Neural progenitor cell (in vitro differentiated cells): ENCODE results near the gene SLC28A1.

ENCODE experiments used
- EZH2 ChIP-seq: fragments of 200-600 bp; sonication (generic); IDR thresholded peaks from 2 replicates; pipeline ENCODE4 v1.6.1; 2017; ENCODE audit warnings: antibody characterized with exemption, mild to moderate bottlenecking, moderate library complexity
- TF ChIP-seq, protein P1 (sequence below): fragments of 200-600 bp; sonication (generic); IDR thresholded peaks from 2 replicates; pipeline ENCODE4 v1.5.1; 2017; ENCODE audit warnings: antibody characterized with exemption, mild to moderate bottlenecking

DNA sequence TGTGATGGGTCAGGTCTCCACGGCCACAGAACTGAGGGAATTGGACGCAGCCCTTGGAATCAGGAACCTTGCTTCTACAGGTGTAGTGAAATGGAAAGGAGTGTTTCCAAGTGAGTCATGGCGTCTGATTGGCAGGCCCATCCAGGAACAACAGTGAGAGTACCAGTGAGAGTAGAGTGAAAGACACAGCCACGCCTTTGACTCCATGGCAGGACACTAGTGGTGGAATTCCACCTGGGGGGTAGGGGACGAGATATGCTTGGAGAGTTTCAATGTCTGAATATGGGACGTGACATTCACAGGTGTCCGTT is 3.0 kb upstream of the SLC28A1 start:
- TF ChIP-seq, protein P1, sequence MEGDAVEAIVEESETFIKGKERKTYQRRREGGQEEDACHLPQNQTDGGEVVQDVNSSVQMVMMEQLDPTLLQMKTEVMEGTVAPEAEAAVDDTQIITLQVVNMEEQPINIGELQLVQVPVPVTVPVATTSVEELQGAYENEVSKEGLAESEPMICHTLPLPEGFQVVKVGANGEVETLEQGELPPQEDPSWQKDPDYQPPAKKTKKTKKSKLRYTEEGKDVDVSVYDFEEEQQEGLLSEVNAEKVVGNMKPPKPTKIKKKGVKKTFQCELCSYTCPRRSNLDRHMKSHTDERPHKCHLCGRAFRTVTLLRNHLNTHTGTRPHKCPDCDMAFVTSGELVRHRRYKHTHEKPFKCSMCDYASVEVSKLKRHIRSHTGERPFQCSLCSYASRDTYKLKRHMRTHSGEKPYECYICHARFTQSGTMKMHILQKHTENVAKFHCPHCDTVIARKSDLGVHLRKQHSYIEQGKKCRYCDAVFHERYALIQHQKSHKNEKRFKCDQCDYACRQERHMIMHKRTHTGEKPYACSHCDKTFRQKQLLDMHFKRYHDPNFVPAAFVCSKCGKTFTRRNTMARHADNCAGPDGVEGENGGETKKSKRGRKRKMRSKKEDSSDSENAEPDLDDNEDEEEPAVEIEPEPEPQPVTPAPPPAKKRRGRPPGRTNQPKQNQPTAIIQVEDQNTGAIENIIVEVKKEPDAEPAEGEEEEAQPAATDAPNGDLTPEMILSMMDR = no peak
- TF ChIP-seq EZH2 = no peak
